ENCODE measurements around the gene RPS17.
A peak's percentile ranks its signal among the peaks of the same experiment; 100 is the strongest.
"Not testable (repeated sequence)": the region's sequence is repeated elsewhere in the genome, so short reads cannot be mapped to it uniquely, and the experiment has no call there.

RPS17 gene

DNA sequence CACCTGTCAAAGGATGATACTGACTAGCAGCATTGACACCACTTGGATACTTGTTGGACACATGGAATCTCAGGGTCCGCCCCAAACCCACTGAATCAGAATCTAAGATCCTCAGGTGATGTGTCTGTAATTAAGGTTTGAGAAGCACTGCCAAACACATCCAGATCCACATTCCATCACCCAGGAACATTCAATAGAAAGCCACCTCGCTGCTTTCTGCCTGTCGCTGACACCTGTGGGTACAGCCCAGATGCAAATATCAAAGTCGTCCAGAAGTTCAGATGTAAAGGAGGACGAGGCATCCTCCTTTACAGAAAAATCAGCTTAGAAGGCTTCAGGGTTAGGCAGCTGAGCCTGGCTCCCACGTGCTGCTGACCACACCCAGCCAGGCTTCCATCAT lies 5.2 kb upstream of the RPS17 start:
- DNase-seq (ENCODE audit: low read depth): no peak

DNA sequence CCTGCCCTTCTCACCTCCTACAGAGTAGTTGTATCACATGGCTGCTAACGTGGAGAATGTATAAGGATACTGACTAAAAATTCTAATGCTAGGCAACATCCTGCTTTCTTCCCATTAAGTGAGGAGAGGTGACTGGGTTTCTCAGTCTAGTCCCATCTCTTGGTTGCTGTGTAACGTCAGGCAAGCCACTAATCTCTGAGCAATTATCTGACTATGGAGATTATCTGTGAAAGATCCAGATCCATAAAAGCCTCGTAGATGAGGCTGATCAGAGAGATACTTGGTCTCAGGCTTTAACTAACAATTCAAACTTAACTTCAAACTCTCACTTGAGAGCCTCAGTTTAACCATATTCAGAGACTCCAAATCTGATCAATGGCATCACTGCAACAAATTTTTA lies 4.7 kb upstream of the RPS17 start:
- DNase-seq (ENCODE audit: low read depth): no peak

DNA sequence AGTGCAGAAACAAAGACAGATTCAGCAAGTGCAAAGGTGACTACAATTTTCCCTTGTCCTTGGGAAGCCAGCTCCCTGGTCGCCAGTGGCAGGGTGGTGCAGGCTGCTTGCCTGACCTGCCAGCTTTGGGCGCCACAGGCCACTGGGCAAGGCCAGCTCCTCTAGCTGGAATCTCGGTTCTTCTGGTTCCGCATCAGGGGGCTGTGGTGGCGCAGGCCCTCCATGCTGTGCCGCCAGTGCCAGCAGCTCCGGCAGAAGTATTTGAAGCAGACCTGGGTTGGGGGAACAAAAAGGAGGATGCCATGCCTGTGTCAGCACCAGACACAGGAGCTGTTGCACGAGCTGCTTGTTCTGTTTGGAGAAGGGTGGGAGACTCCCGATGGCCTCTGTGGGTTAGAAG lies 4.2 kb upstream of the RPS17 start:
- DNase-seq (ENCODE audit: low read depth): no peak

DNA sequence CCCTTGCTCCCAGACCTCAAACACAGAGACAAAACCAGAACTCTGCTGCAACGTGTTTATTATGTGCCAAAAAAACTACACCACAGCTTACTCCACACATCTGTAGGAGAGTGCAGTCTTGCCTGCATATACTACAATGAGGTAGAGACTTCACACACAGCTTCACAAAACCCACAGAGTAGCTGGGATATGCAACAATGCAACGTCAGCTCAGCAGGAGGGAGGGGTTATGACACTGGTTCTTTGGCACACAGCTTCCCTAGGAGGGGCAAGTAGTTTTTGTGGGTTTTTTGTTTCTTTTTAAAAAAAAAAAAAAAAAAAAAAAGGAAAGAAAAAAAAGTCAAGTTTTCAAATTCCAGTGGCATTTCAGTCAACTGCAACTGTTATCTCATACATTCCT lies 2.9 kb upstream of the RPS17 start:
- no peak for DNase-seq (ENCODE audit: low read depth)

DNA sequence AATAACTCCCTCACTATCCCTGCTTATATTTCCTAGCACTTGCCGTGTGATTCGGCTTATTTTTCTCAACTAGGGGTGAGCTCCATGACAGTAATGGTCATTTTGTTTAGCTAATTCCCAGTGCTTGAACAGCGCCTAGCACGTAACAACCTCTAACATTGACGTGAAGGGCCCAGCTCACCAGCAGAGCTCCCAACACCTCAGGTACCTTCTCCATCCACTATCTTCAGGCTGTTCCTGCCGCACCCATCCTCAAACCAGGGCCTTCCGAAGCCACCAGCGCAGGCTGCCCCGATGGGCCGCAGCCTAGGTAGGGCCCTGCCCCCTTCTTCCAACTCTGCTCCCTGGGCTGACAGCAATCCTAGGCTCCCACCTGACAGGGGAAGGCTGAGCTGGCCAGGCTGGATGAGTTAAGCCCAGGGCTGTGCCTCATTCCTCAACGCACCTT lies 751 bp upstream of the RPS17 start:
- no peak for DNase-seq (ENCODE audit: low read depth)

DNA sequence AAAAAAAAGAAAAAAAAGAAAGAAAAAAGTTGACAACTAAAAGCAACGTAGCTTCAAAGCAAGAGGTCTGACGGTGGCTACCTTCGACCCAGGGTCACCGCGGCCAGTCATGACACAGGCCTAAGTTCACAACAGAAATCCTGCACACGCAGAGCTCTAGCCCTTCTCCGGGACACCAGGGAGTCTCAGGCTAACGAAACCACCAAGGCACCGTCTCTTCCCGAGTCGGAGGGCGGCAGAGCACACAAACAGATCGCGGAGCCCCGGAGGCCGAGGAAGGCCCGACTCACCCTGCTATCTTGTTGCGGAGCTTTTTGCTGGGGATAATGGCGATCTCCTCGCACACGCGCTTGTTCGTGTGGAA lies 584 bp downstream of the RPS17 start:
- DNase-seq (ENCODE audit: low read depth): no peak

DNA sequence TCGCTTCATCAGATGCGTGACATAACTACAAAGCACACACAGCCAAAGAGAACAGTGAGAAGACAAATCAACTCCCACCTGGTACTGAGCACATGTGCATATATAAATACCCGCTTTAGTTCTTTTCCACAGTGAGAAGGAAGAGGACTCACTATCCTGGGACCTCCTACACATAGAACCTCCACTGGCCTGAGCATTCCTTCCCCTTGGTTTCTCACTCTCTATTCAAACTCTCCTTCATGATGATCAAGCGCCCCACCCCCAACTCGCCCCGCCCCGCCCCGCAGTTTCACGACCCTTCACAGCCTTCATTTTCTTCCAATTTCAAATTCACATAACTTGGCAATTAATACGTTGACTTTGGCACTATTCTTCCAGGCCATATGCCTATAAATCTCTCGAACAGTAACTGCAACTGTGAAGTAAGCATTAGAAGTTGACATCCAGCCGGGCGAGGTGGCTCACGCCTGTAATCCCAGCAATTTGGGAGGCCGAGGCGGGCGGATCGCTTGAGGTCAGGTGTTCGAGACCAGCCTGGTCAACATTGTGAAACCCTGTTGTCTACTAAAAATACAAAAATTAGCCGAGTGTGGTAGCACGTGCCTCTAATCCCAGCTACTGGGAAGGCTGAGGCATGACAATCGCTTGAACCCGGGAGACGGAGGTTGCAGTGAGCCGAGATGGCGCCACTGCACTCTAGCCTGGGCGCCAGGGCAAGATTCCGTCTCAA lies 1.1 kb downstream of the RPS17 start:
- DNase-seq (ENCODE audit: low read depth): no peak

DNA sequence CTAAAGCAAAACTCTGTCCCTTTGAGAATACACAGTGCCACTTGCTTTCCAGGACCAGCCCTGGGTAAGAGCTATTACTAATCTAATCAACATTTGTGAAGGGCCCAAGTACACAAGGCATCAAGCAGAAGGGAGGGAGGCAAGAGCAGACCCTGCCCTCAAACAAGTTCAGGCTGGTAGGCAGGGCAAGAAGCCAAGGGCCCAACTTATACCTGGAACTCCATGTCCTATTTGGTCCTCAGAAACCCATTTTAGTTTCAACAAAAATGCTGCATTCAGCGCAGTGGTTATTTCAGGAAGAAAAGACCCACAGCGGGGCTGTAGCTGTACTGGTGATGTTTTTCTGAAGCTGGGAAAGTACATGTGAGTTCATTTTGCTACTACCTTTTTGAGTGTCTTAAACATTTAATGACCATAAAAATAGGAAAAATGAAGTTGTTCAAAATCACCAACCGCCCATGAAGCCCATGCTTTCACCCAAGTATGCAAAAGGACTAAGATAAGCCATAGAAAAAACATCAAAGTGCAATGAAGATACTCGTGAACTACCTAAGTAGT lies 2.8 kb downstream of the RPS17 start:
- DNase-seq (ENCODE audit: low read depth): no peak

DNA sequence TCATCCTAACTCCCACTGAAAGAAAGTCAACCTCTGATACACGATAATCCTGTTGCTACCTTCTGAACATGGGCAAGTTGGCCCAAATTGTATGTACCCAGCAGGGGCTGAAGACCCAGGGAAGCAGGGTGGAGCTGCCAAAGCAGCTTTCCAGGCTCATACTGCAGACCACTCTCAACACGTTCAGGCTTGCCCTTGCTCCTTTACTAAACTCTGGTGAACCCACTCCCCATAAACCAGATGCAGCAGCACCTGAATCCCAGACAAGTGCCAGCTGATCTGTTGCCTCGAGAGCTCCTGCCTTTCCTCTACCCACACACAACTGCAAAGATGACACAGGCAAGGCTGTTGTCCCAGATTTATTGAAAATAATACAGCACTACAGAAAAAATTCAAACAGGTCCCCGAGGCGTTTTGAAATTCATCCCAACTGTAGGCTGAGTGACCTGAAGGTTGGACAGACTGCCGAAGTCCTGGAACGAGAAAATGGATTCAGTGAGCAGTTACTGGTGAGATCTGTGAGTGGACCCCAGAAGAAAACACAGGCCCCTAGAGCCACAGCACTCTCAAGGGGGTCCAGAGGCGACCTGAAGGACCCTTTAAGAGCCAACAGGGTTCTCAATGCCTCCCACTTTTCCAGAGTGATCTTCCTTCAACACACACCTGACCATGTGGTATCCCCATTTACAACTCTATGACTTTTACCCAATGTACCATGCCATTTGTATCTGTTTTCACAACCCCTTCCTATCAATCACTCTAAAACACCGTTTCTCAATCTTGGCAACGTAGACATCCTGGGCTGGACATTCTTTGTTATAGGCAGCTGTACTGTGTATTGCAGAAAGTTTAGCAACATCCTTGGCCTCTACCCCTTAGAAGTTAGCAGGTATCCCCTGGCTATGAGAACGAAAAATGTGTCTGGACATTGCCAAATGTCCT lies 3.6 kb downstream of the RPS17 start:
- no peak for DNase-seq (ENCODE audit: low read depth)

DNA sequence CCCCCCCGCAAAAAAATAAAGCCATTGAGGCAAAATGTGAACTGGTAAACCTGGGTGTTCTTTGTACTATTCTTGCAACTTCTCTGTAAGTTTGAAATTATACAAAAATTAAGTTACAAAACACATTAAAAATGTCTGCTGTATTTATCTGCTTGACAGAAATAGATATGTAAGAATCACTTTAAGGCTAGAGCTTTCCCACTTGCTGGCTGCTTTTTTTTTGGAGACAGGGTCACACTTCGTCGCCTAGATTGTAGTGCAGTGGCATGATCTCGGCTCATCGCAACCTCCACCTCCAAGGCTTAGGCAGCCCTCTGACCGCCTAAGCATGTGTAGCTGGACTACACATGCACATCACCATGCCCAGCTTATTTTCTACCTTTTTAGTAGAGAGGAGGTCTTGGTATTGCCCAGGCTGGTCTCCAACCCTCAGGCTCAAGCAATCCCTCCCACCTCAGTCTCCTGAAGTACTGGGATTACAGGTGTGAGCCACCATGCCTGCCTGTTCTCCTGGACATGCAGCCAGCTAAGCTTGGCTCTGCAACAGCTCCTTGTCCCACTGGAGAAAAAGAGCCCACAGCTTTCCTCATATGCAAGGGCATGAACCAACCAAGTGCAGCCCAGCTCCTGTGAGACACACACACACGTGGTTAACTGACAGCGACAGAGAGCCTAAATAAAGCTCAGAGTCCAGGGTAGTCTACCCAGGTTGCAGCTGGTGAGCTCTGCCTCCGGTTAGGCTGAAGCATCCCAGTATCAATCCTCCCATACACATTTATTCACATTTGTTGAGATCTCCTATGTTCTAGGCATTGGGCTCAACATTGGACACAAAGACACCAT lies 4.5 kb downstream of the RPS17 start:
- DNase-seq (ENCODE audit: low read depth): no peak

DNA sequence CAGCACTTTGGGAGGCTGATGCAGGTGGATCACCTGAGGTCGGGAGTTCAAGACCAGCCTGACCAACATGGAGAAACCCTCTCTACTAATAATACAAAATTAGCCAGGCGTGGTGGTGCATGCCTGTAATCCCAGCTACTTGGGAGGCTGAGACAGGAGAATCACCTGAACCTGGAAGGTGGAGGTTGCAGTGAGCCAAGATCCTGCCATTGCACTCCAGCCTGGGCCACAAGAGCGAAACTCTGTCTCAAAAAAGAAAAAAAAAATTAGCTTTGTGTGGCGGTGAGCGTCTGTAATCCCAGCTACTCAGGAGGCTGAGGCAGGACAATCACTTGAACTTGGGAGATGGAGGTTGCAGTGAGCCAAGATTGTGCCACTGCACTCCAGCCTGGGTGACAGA lies 5.1 kb downstream of the RPS17 start:
- not testable (repeated sequence) for DNase-seq (ENCODE audit: low read depth)

DNA sequence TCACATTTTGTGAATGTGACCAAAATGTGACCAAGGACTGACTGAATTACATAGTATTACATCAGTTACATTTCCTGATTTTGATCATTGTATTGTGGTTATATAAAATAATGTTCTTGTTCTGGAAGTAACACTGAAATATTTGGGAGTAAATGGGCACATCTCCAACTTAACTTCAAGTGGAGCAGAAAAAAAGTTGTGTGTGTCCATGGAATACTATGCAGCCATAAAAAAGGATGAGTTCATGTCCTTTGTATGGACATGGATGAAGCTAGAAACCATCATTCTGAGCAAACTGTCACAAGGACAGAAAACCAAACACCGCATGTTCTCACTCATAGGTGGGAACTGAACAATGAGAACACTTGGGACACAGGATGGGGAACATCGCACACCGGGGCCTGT lies 5.8 kb downstream of the RPS17 start:
- not testable (repeated sequence) for DNase-seq (ENCODE audit: low read depth)

DNA sequence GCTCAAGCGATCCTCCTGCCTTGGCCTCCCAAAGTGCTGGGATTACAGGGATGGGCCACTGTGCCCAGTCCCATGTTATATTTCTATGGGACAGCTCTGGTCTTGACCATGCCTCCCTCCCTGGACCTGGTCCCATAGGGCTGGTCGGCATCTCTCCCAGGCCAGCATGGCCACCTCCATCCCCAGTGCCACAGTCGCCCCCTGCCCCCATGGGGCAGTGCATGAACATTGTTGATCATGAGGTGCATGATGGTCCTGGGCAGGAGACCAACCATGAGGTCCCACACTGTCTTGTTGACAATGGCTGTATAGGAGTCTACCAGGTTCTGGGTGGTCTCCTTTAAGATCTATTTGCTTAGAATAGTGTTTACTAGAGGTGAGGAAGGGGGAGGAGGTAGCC lies 6.5 kb downstream of the RPS17 start:
- no peak for DNase-seq (ENCODE audit: low read depth)

DNA sequence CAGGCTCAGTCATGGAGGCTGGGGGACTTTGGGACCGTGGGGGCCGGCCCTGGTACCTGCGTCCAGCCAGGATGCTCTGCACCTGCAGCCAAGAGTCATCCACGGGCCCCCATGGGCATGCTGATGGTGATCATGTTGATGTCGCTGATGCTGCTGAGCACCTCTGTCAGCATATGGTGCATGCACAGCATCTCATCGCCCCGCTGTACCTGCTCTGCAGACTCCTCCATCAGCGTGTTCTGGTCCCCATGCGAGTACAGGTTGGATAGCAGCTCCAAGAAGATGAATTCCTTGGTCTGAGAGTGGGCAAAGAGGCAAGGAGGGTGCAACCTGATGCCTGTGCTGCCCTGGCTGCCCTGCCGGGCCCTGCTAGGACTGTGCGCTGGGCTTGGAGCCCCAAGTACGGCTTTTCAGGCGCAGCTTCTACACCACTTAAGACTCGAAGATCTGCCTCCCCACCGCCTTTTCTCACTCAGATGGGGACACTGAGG lies 7.2 kb downstream of the RPS17 start:
- no peak for DNase-seq (ENCODE audit: low read depth)

DNA sequence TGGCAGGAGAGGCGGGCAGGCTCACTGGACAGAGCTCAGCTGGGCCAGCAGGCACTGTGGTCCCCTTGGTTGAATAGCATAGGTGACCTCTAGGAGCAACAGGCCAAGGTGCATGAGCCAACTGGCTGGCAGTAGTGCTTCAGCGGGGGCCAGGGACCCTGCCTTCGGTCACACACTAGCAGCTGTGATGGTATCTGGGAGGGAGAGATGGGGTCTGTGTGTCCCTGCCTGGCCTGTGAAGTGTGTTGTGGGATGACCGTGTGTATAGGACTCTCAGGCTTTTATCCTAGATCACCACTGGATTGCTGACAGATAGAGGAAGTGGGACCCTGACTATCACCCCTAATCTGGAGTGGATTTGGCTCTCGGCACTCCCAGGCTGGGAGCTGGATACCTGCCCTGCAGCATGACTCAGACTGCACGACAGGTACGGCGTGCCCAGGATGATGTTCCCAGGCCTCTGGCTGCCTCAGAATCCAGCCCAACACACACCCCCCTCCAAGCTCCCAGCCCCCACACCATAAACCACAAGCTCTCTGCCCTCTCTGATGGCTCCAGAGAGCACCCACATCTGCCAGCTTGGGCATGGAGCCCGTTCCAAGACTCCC lies 7.8 kb downstream of the RPS17 start:
- DNase-seq (ENCODE audit: low read depth): no peak

DNA sequence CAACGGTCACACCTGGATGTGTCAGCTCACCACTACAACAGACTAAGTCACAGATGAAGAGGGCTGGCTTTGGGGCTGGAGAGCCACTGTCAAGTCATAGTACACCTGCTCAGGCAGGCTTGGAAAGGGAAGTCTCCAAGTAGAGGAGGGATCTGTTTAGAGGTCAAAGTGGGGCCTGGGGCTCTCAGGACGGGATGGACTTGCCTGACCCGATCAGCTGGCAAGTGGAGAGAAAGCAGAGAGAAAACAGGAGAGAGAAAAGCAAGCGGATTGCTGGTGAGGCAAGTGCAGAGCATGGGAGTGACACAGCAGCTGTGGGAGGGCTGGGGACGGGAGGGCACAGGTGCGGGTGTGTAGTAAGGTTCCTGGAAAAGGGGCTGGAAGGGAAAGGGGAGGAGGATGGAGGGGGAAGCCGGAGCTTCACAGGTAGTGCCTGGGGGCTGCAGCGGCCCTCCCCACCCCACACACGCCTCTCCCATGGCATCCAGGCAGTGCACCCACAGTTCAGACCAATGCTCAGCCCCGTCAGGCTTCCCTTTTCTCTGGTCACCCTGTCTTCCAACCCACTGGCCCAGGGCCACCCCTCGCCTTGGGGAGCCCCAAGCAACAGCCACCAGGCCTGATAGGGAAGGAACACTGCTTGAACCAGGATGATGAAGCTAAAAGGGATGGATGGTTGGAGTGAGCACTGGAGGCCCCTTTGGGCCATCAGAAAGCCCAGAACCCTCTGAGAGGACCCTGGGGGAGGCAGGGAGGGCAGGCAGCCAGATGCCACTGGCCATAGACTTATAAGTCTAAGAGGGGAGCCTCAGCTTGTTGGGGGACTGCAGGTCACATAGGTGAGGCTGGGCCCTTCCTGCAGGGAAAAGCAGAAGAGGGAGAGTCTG lies 8.5 kb downstream of the RPS17 start:
- DNase-seq (ENCODE audit: low read depth): no peak

DNA sequence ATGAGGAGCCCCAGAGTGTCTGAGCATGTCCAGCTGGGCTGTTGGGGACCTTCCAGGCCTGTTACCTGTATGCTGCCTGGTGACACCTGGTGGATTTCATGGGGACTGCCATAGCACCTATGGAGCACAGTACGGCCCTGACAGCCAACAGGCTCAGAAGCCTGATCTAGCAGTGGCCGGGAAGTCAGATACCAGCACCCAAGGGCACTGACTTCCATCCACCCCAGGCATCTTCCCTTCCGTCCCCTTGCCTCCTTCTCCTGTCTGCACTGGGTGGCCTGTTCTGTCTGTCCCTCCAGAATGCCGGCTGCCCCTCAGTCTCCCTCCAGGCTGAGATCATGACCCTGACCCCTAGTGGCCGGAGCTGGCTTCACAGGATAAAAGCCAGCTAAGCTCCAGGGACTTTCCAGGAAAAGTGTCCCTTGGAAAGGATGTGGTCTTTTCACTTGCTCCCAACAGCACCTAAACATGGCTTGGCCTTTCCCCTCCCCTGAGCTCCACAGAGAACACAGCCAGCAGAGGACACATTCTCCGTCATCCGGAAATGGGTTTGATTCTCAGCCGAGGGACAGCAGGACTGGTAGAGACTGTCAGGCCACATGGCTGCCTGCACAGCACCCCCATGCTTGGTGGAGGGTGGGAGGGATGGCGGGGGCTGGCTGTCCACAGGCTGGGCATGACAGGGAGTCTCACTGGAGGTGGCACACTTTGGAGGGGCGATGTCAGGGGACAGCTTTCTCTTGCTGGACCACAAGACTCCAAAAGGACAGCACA lies 9.5 kb downstream of the RPS17 start:
- peak; percentile 49 for DNase-seq (ENCODE audit: low read depth)

DNA sequence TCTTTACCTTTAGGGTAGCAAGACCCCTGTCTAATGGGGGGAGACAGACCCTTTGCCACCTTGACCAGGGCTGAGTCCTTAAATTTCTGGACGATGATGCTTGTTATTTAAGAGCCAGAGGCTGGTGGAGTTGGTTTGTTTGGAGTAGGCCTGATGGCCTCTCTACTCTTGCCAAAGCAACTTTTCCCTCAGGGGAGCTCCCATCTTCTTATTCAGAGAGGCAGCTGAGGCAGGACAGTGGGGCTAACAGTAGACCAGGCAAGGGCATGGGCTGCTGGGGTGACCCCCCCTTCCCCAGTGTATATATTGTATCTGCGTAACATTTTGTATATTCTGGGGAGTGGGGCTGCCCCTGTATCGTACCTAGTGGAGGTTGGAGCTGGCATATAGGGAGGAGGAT lies 10.3 kb downstream of the RPS17 start:
- DNase-seq (ENCODE audit: low read depth): no peak

DNA sequence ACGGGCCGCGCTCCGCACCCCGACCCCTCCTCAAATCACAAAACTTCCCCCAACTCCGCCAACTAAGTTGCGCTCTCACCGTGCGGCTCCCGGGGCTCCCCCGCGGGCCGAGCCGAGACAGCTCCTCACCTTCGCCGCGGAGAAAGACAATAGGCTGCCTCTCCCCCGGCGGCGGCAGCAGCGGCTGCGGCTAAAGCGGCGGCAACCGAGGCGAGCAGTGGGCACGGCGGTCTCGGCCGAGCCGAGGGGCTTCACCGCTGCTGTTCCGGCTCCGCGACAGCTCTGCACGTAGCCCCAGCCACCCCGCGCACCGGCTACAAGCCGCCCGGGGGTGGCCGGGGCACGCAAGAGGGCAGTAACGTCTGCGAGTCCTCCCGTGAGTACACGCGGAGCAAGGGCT lies 26.7 kb downstream of the RPS17 start:
- DNase-seq (ENCODE audit: low read depth): not testable (repeated sequence)

DNA sequence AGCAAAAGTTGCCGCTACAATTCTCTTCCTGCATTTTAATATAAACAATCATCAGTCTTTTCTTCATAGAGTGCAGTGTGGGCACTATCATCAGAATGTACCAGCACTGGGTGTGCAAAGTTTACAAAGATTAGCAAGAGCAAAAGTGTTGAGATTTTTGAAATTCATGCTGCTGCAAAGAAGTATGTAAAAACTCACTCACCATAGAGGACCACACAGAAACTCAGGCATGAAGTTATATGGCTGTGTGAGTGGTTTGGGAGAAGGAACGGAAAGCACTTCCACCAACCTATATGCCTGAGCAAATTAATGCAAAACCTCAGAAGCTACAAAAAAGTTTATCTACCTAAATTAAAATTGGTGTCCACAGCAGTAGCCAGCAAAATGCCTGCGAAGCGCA lies 32.6 kb downstream of the RPS17 start:
- not testable (repeated sequence) for DNase-seq (ENCODE audit: low read depth)

Data from stimulated activated CD4-positive, alpha-beta T cell treated with anti-CD3 and anti-CD28 coated beads, Interleukin-2, amount 100 ng/mL, for 4 hours (primary cell).